MCF 10A (cell line): ENCODE data around the gene SMKR1. TPM values are rescaled to one million over a fixed set of nuclear protein-coding genes. Genes with fewer than 3 reads are reported as not detected.
"Not testable (repeated sequence)": the region's sequence is repeated elsewhere in the genome, so short reads cannot be mapped to it uniquely, and the experiment has no call there.

Source experiments
- BruUV-seq: library from RNA; stranded (reverse); fragments of 400-500 nt; replicated peaks from 2 replicates; lab custom pipeline; 2021; lab: Mats Ljungman, UMichigan
- CTCF ChIA-PET: fragments of 300-600 bp; sonication (Branson Sonifier 250); formaldehyde crosslinking; extraction: SDS; loops from one replicate; lab custom pipeline; 2021; ENCODE audit warnings: antibody characterized with exemption, inconsistent platforms; lab: Yijun Ruan, JAX
- POLR2A ChIA-PET: fragments of 300-600, 350-650 bp; sonication (Branson Sonifier 250); formaldehyde crosslinking; extraction: SDS; loops from one replicate; lab custom pipeline; 2020; ENCODE audit warnings: antibody characterized with exemption, inconsistent platforms; lab: Yijun Ruan, JAX
- DNase-seq: peaks from one replicate; pipeline ENCODE4 v3.0.0-alpha.2; 2018; ENCODE audit not compliant: unreplicated experiment
- H3K27ac Mint-ChIP-seq: one replicate; pipeline ENCODE4 v1.8.0; 2022; ENCODE audit warnings: mild to moderate bottlenecking, low read depth, mixed read lengths; ENCODE audit not compliant: unreplicated experiment
- H3K27me3 Mint-ChIP-seq: one replicate; pipeline ENCODE4 v1.8.0; 2022; ENCODE audit warnings: mixed read lengths; ENCODE audit not compliant: insufficient read depth, unreplicated experiment
- H3K36me3 Mint-ChIP-seq: one replicate; pipeline ENCODE4 v1.8.0; 2022; ENCODE audit warnings: mild to moderate bottlenecking, moderate library complexity, mixed read lengths; ENCODE audit not compliant: insufficient read depth, unreplicated experiment
- H3K4me1 Mint-ChIP-seq: one replicate; pipeline ENCODE4 v1.8.0; 2022; ENCODE audit warnings: mixed read lengths; ENCODE audit not compliant: insufficient read depth, unreplicated experiment
- H3K4me3 Mint-ChIP-seq: one replicate; pipeline ENCODE4 v1.8.0; 2022; ENCODE audit warnings: mild to moderate bottlenecking, moderate library complexity, mixed read lengths; ENCODE audit not compliant: unreplicated experiment
- H3K9me3 Mint-ChIP-seq: one replicate; pipeline ENCODE4 v1.8.0; 2022; ENCODE audit warnings: mixed read lengths; ENCODE audit not compliant: unreplicated experiment
- CTCF ChIP-seq: fragments of 200-600 bp; IDR thresholded peaks from one replicate; pipeline ENCODE4 v1.8.0; 2022; ENCODE audit warnings: antibody characterized with exemption, mild to moderate bottlenecking; ENCODE audit not compliant: unreplicated experiment
- intact Hi-C: fragments of 100-400 bp; cut with micrococcal nuclease; formaldehyde crosslinking; loops from 2 replicates; pipeline ENCODE4 v1.14.1; 2022
- total RNA-seq: library from RNA; stranded (reverse); gene quantifications from 2 replicates; pipeline ENCODE4 v1.2.3, GENCODE V29; 2022

Gene SMKR1
- total RNA-seq, 1 experiment from 2014 or later: 12.4 TPM

GRCh38 chr7:129470411-129470810 is 31.9 kb upstream of the SMKR1 start:
- no TSS peak for BruUV-seq
- Mint-ChIP-seq H3K27me3 (no peaks in the 10 kb centered on the region), H3K4me3 (no peak overlapping the region), H3K36me3 (peaks cover 15% of the 10 kb centered on the region), H3K27ac (no peak overlapping the region), H3K4me1 (no peaks in the 10 kb centered on the region), H3K9me3 (no peaks in the 10 kb centered on the region)
- TF ChIP-seq CTCF: no peak
- POLR2A ChIA-PET: interaction anchor here (1.4 kb wide), 1 partner anchor 36 kb away, joined by 3 read pairs; the partner anchor contains the start of gene STRIP2
- CTCF ChIA-PET: interaction anchor here (0.6 to 11.7 kb wide), 14 partner anchors 21 to 252 kb away, joined by 3 to 179 read pairs (median 6); partner anchors contain the start of gene STRIP2
- no peak for DNase-seq
- intact Hi-C loops: no loop called here

GRCh38 chr7:129471402-129471827 is 30.9 kb upstream of the SMKR1 start:
- H3K36me3 Mint-ChIP-seq: peaks cover 6% of the 10 kb centered on the region
- intact Hi-C loops: no loop called here
- no peak overlapping the region for H3K4me3 Mint-ChIP-seq
- H3K27me3 Mint-ChIP-seq: no peaks in the 10 kb centered on the region
- ChIA-PET POLR2A (interaction anchor here (1.1 to 1.5 kb wide), 2 partner anchors 104 to 308 kb away, joined by 3 to 6 read pairs; no protein-coding TSS in a partner anchor), CTCF (interaction anchor here (0.6 to 11.7 kb wide), 46 partner anchors 9 to 1048 kb away, joined by 3 to 179 read pairs (median 4); partner anchors contain the start of gene STRIP2)
- BruUV-seq: no TSS peak
- H3K4me1 Mint-ChIP-seq: no peaks in the 10 kb centered on the region
- no peak for TF ChIP-seq CTCF
- H3K27ac Mint-ChIP-seq: no peak overlapping the region
- H3K9me3 Mint-ChIP-seq: no peaks in the 10 kb centered on the region
- no peak for DNase-seq

- POLR2A ChIA-PET, DNase-seq, H3K4me1 Mint-ChIP-seq, H3K9me3 Mint-ChIP-seq, BruUV-seq, H3K4me3 Mint-ChIP-seq, intact Hi-C loops, H3K36me3 Mint-ChIP-seq, H3K27me3 Mint-ChIP-seq, H3K27ac Mint-ChIP-seq: not testable (repeated sequence)
- CTCF ChIA-PET: interaction anchor here (0.6 to 0.7 kb wide), 2 partner anchors 28 to 103 kb away, joined by 3 to 4 read pairs; no protein-coding TSS in a partner anchor
Observed at GRCh38 chr7:129475931-129476330, 26.4 kb upstream of the SMKR1 start.

- H3K27ac Mint-ChIP-seq, intact Hi-C loops, H3K36me3 Mint-ChIP-seq, H3K4me1 Mint-ChIP-seq, H3K9me3 Mint-ChIP-seq, DNase-seq, H3K27me3 Mint-ChIP-seq, H3K4me3 Mint-ChIP-seq, BruUV-seq, POLR2A ChIA-PET: not testable (repeated sequence)
- CTCF ChIA-PET: interaction anchor here (0.6 to 0.7 kb wide), 2 partner anchors 27 to 103 kb away, joined by 3 to 4 read pairs; no protein-coding TSS in a partner anchor
Observed at GRCh38 chr7:129476398-129476797, 25.9 kb upstream of the SMKR1 start.

- no peaks in the 10 kb centered on the region for H3K9me3 Mint-ChIP-seq
Observed at GRCh38 chr7:129479831-129480230, 22.5 kb upstream of the SMKR1 start.

More at GRCh38 chr7:129479831-129480230, 22.5 kb upstream of the SMKR1 start:
- no peak for DNase-seq
- Mint-ChIP-seq H3K27ac (no peak overlapping the region), H3K4me1 (no peaks in the 10 kb centered on the region), H3K4me3 (no peak overlapping the region), H3K27me3 (no peaks in the 10 kb centered on the region), H3K36me3 (peaks cover 5% of the 10 kb centered on the region)
- no peak for TF ChIP-seq CTCF
- CTCF ChIA-PET: interaction anchor here (0.7 to 2.1 kb wide), 4 partner anchors 10 to 261 kb away, joined by 3 to 8 read pairs (median 4); no protein-coding TSS in a partner anchor
- POLR2A ChIA-PET: no interaction called here
- intact Hi-C loops: no loop called here
- BruUV-seq: no TSS peak
